ENCODE measurements around the gene RNF220. TPM values are rescaled to one million over a fixed set of nuclear protein-coding genes. Genes with fewer than 3 reads are reported as not detected.
"Not testable (repeated sequence)": the region's sequence is repeated elsewhere in the genome, so short reads cannot be mapped to it uniquely, and the experiment has no call there.

The RNF220 gene
- total RNA-seq, 2 donors from 2014 or later: 85.4 to 124 TPM

- ATAC-seq (no peak), DNase-seq (no peak)
- no peak overlapping the region for H3K27ac ChIP-seq
- no peak overlapping the region for H3K4me3 ChIP-seq
- no peak for TF ChIP-seq CTCF (IDR thresholded peaks at IDR 0.05)
- TF ChIP-seq POLR2A (IDR thresholded peaks at IDR 0.05): no peak
- WGBS, 2 donors: 93 to 94% methylated on average over 5 of the region's 5 CpGs
- H3K4me1 ChIP-seq: peaks cover 35% of the 10 kb centered on the region
- intact Hi-C loops (cut with DNase I): no loop called here
- H3K36me3 ChIP-seq (replicated peaks in 1 of 2; ENCODE audit: insufficient read depth in 1 of 2, low read depth in 2 of 2): no peaks in the 10 kb centered on the region
- H3K27me3 ChIP-seq: no peaks in the 10 kb centered on the region
- H3K9me3 ChIP-seq: no peaks in the 10 kb centered on the region
Observed at GRCh38 chr1:44663417-44663816, 258.4 kb downstream of the RNF220 start.

DNA sequence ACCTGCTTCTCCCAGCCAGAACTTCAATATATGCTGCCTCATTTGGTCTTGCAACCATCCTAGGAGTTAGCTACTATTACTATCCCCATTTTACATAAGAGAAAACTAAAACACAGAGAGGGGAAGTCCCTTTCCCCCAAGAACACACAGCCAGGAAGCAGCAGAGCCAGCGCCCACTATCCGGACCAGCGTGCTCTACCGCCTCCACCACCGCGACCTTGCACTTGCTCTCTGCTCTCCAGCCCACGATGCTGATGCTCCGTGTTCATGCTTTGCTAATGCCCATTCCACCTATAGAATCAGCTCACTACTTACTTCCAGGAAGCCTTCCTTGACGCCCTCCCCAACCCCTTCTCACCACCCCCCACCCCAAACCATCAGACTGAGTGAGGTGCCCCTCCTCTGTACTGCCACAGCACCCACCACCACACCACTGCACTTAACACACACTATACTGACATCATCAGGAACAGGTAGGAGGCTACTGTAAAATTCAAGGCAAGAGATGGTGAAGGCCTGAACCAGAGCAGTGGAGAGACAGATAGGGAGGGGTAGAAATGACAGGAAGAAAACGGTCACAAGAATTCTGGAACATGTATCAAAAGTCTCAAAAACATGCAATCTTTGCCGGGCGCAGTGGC is 259.8 kb downstream of the RNF220 start:
- WGBS, 2 donors: 73 to 84% methylated on average over 12 of the region's 12 CpGs
- Histone ChIP-seq H3K27me3 (no peaks in the 10 kb centered on the region), H3K36me3 (replicated peaks in 1 of 2; ENCODE audit: insufficient read depth in 1 of 2, low read depth in 2 of 2) (no peaks in the 10 kb centered on the region), H3K4me3 (no peak overlapping the region), H3K27ac (no peak overlapping the region), H3K9me3 (no peaks in the 10 kb centered on the region), H3K4me1 (peaks cover 31% of the 10 kb centered on the region)
- TF ChIP-seq CTCF (IDR thresholded peaks at IDR 0.05) (no peak), POLR2A (IDR thresholded peaks at IDR 0.05) (no peak)
- ATAC-seq (no peak), DNase-seq (no peak)
- intact Hi-C loops (cut with DNase I): no loop called here

- 95 to 100% methylated on average over 1 of the region's 1 CpG for WGBS, 2 donors
- H3K27ac ChIP-seq; H3K27me3 ChIP-seq; H3K36me3 ChIP-seq (replicated peaks in 1 of 2; ENCODE audit: insufficient read depth in 1 of 2, low read depth in 2 of 2); H3K9me3 ChIP-seq; H3K4me3 ChIP-seq; DNase-seq; intact Hi-C loops (cut with DNase I); ATAC-seq: not testable (repeated sequence)
- H3K4me1 ChIP-seq: peaks cover 13% of the 10 kb centered on the region
Observed at GRCh38 chr1:44666719-44667118, 261.7 kb downstream of the RNF220 start.

DNA sequence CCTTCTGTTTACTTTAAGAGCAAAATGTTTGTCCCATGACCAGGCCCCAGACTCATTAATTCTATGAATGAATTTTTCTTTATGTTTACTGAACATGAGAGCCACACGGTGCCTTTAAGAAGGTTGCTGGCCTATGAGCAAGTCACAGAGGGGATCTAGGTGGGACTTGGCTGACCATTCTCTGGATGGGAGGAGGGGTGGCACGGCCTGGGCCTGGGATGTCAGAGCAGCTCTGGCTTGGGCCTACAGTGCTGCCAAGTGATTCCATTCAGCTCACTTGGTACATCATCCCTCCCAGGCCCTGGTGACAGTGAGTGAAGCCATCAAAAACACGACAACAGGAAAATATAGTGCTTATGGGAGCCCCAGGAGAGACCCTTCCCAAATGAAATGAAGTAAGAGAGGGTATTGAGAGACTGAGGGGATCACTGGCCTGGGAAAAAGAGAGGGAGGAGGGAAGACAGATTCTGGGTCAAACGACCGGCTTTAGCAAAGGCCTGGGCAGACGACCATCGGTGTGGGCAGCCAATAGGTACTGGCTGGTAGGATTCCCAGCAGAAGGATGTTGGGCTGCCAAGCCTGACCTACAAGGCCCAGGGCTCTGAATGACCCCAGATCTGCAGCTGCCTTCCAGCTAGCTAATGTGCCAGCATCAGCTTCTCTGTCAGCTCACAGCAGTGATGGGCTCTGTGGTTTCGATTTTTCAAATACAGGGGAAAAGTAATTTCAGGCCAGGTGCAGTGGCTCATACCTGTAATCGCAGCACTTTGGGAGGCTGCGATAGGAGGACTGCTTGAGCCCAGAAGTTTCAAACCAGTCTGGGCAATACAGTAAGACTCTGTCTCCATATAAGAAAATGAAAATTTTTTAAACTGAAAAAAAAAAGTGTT is 265.9 kb downstream of the RNF220 start:
- H3K36me3 ChIP-seq (replicated peaks in 1 of 2; ENCODE audit: insufficient read depth in 1 of 2, low read depth in 2 of 2): no peaks in the 10 kb centered on the region
- no peak overlapping the region for H3K4me3 ChIP-seq
- DNase-seq (peak in 1 of 4 donors; percentile 4), ATAC-seq (no peak)
- no peak overlapping the region for H3K27ac ChIP-seq
- H3K27me3 ChIP-seq: no peaks in the 10 kb centered on the region
- H3K4me1 ChIP-seq: peaks cover 23% of the 10 kb centered on the region
- no peak for TF ChIP-seq CTCF (IDR thresholded peaks at IDR 0.05)
- no peak for TF ChIP-seq POLR2A (IDR thresholded peaks at IDR 0.05)
- intact Hi-C loops (cut with DNase I): no loop called here
- H3K9me3 ChIP-seq: no peaks in the 10 kb centered on the region
- WGBS, 2 donors: 79 to 85% methylated on average over 10 of the region's 10 CpGs

GRCh38 chr1:44672254-44672955 is 267.4 kb downstream of the RNF220 start:
- intact Hi-C loops (cut with DNase I): no loop called here
- TF ChIP-seq CTCF (IDR thresholded peaks at IDR 0.05) (no peak), POLR2A (IDR thresholded peaks at IDR 0.05) (no peak)
- H3K27me3 ChIP-seq: no peaks in the 10 kb centered on the region
- peaks cover 37% of the 10 kb centered on the region for H3K4me1 ChIP-seq
- no peak overlapping the region for H3K27ac ChIP-seq
- no peak overlapping the region for H3K4me3 ChIP-seq
- no peaks in the 10 kb centered on the region for H3K36me3 ChIP-seq (replicated peaks in 1 of 2; ENCODE audit: insufficient read depth in 1 of 2, low read depth in 2 of 2)
- H3K9me3 ChIP-seq: no peaks in the 10 kb centered on the region
- 73 to 86% methylated on average over 13 of the region's 13 CpGs for WGBS, 2 donors
- ATAC-seq (no peak), DNase-seq (peak in 1 of 4 donors; percentile 56)

Measured in body of pancreas (tissue), 4 donors.